Activated CD8-positive, alpha-beta memory T cell treated with anti-CD3 and anti-CD28 coated beads for 24 hours (primary cell): ENCODE measurements around the gene DSN1.

Experiments
- DNase-seq: peaks from one replicate; pipeline ENCODE4 v3.0.0-alpha.2; 2020

DSN1 gene

GRCh38 chr20:36745927-36746659 is 27.5 kb downstream of the DSN1 start, which contains the start of gene NDRG3:
TSS of gene NDRG3 (minus strand) at chr20:36746090. CDS start at chr20:36721735, 24,355 bp downstream.
- DNase-seq, result peak; percentile 92

GRCh38 chr20:36745234-36745926 is 28.2 kb downstream of the DSN1 start:
- no peak for DNase-seq

GRCh38 chr20:36744764-36745191 is 28.8 kb downstream of the DSN1 start:
- DNase-seq, result no peak

- no peak for DNase-seq
Observed at GRCh38 chr20:36744243-36744642, 29.3 kb downstream of the DSN1 start.

- no peak for DNase-seq
Observed at GRCh38 chr20:36742558-36742957, 31.0 kb downstream of the DSN1 start.

GRCh38 chr20:36741072-36741471 is 32.5 kb downstream of the DSN1 start:
- DNase-seq, result no peak

GRCh38 chr20:36737183-36737499 is 36.4 kb downstream of the DSN1 start:
- DNase-seq, result no peak

- DNase-seq, result no peak
Observed at GRCh38 chr20:36736451-36737182, 36.9 kb downstream of the DSN1 start.

- no peak for DNase-seq
Observed at GRCh38 chr20:36732456-36732855, 41.1 kb downstream of the DSN1 start.

- DNase-seq, result no peak
Observed at GRCh38 chr20:36728986-36729385, 44.6 kb downstream of the DSN1 start.

GRCh38 chr20:36726168-36726567 is 47.4 kb downstream of the DSN1 start:
- DNase-seq, result no peak

GRCh38 chr20:36720510-36720909 is 53.1 kb downstream of the DSN1 start:
- DNase-seq, result no peak

- no peak for DNase-seq
Observed at GRCh38 chr20:36717657-36718056, 55.9 kb downstream of the DSN1 start.

GRCh38 chr20:36717021-36717420 is 56.5 kb downstream of the DSN1 start:
- no peak for DNase-seq

- DNase-seq, result no peak
Observed at GRCh38 chr20:36712775-36713174, 60.8 kb downstream of the DSN1 start.

GRCh38 chr20:36709126-36709525 is 64.4 kb downstream of the DSN1 start:
- no peak for DNase-seq

- no peak for DNase-seq
Observed at GRCh38 chr20:36703530-36703929, 70.0 kb downstream of the DSN1 start.
